Suprapubic skin (tissue), 3 donors: ENCODE results near the gene CROCC2.

Experiments used
- EP300 ChIP-seq: sonication (generic); formaldehyde crosslinking; IDR thresholded peaks from one replicate; pipeline ENCODE4 v1.6.1; 2017; ENCODE audit warnings: antibody characterized with exemption
- POLR2A ChIP-seq, 2 donors: fragments of 450-650 bp; IDR thresholded peaks; one replicate each; pipeline ENCODE4 v1.6.1; 2017; ENCODE audit warnings: antibody characterized with exemption in 2 of 2, mild to moderate bottlenecking in 2 of 2, moderate library complexity in 2 of 2
- TF ChIP-seq, protein P1 (sequence below), 2 donors: fragments of 200-600 bp in 1 of 2; fragments of 450-650 bp in 1 of 2; sonication (generic) in 1 of 2; IDR thresholded peaks; one replicate each; pipeline ENCODE4 v1.5.1; 2016 to 2019; ENCODE audit warnings: antibody characterized with exemption in 2 of 2, mild to moderate bottlenecking in 1 of 2, moderate library complexity in 1 of 2

DNA sequence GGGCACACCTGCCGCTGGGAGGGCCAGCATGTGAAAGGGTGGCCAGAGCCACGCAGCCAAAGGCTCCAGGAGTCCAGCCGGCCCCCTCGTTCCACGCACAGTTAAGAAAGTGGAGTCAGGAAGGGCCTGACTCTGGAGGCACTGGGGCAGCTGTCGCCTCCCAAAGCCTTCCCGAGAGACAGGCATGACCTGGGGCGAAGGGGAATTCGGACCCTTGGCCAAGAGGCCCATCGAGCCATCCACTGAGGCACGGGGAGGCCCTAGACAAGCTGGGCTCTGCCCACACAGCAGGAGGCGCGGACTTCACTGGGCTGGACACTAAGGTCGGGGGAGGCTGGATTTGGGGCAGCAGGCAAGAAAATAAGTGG is 53.8 kb downstream of the CROCC2 start:
- no peak for TF ChIP-seq POLR2A (IDR thresholded peaks at IDR 0.05)
- TF ChIP-seq, protein P1, sequence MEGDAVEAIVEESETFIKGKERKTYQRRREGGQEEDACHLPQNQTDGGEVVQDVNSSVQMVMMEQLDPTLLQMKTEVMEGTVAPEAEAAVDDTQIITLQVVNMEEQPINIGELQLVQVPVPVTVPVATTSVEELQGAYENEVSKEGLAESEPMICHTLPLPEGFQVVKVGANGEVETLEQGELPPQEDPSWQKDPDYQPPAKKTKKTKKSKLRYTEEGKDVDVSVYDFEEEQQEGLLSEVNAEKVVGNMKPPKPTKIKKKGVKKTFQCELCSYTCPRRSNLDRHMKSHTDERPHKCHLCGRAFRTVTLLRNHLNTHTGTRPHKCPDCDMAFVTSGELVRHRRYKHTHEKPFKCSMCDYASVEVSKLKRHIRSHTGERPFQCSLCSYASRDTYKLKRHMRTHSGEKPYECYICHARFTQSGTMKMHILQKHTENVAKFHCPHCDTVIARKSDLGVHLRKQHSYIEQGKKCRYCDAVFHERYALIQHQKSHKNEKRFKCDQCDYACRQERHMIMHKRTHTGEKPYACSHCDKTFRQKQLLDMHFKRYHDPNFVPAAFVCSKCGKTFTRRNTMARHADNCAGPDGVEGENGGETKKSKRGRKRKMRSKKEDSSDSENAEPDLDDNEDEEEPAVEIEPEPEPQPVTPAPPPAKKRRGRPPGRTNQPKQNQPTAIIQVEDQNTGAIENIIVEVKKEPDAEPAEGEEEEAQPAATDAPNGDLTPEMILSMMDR (IDR thresholded peaks at IDR 0.05): no peak
- no peak for TF ChIP-seq EP300
